GM19239 (cell line): ENCODE measurements around the gene SYNJ2.
A peak's percentile ranks its signal among the peaks of the same experiment; 100 is the strongest.

Source experiments
- DNase-seq: peaks from one replicate; pipeline ENCODE4 v3.0.0; 2011; ENCODE audit warnings: low spot score; ENCODE audit not compliant: insufficient read length
- FAIRE-seq: peaks from 2 replicates; lab custom pipeline; 2011; peaks lifted over from hg19 to GRCh38; lab: Jason Lieb, UNC

The SYNJ2 gene

GRCh38 chr6:158024566-158025297 lies 43.1 kb downstream of the SYNJ2 start:
- FAIRE-seq (no peak), DNase-seq (no peak)

- FAIRE-seq: peak; percentile 86
- DNase-seq: peak; percentile 67
These were observed 44.6 kb downstream of the SYNJ2 start for GRCh38 chr6:158026054-158026900.

GRCh38 chr6:158026901-158027589 lies 45.4 kb downstream of the SYNJ2 start:
- no peak for DNase-seq

GRCh38 chr6:158027590-158028285 lies 46.1 kb downstream of the SYNJ2 start:
- FAIRE-seq: no peak
- no peak for DNase-seq

More at GRCh38 chr6:158026901-158027589, 45.4 kb downstream of the SYNJ2 start:
- peak; percentile 55 for FAIRE-seq

GRCh38 chr6:158028421-158028820 lies 46.8 kb downstream of the SYNJ2 start:
- FAIRE-seq (no peak), DNase-seq (no peak)

GRCh38 chr6:158028876-158029275 lies 47.2 kb downstream of the SYNJ2 start:
- DNase-seq (no peak), FAIRE-seq (no peak)

GRCh38 chr6:158029668-158030230 lies 48.1 kb downstream of the SYNJ2 start:
- no peak for FAIRE-seq
- DNase-seq: no peak

GRCh38 chr6:158030380-158031300 lies 49.0 kb downstream of the SYNJ2 start:
- DNase-seq (no peak), FAIRE-seq (no peak)

GRCh38 chr6:158031381-158032353 lies 50.0 kb downstream of the SYNJ2 start:
- no peak for DNase-seq
- FAIRE-seq: no peak

- FAIRE-seq (no peak), DNase-seq (no peak)
These were observed 50.7 kb downstream of the SYNJ2 start for GRCh38 chr6:158032354-158032733.

GRCh38 chr6:158033077-158033750 lies 51.6 kb downstream of the SYNJ2 start:
- DNase-seq (no peak), FAIRE-seq (no peak)

GRCh38 chr6:158033751-158034702 lies 52.4 kb downstream of the SYNJ2 start:
- FAIRE-seq (no peak), DNase-seq (no peak)

- FAIRE-seq (no peak), DNase-seq (no peak)
These were observed 54.6 kb downstream of the SYNJ2 start for GRCh38 chr6:158036261-158036660.

- no peak for DNase-seq
- FAIRE-seq: no peak
These were observed 55.4 kb downstream of the SYNJ2 start for GRCh38 chr6:158037021-158037420.

- no peak for DNase-seq
- no peak for FAIRE-seq
These were observed 56.1 kb downstream of the SYNJ2 start for GRCh38 chr6:158037771-158038170.
